Esophagus muscularis mucosa (tissue), 4 donors: Measurements from ENCODE around the gene HILPDA. TPM values are rescaled to one million over a fixed set of nuclear protein-coding genes. Genes with fewer than 3 reads are reported as not detected.
"Not testable (repeated sequence)": the region's sequence is repeated elsewhere in the genome, so short reads cannot be mapped to it uniquely, and the experiment has no call there.

Experiments
- DNase-seq: peaks from one replicate; pipeline ENCODE4 v3.0.0-alpha.2; 2017; ENCODE audit errors: extremely low spot score
- H3K27ac ChIP-seq, 4 donors: fragments of 200-600 bp; sonication (generic); replicated peaks in 1 of 4; 1 replicate in 3 of 4; 2 replicates in 1 of 4; pipeline ENCODE4 v1.5.1; 2016 to 2019; ENCODE audit warnings: mild to moderate bottlenecking in 1 of 4
- H3K27me3 ChIP-seq, 4 donors: fragments of 200-600 bp; sonication (generic); one replicate each; pipeline versions ENCODE4 v1.5.1 to v1.6.0; 2016 to 2019
- H3K36me3 ChIP-seq, 4 donors: fragments of 200-600 bp; sonication (generic); one replicate each; pipeline ENCODE4 v1.5.1; 2016 to 2019
- H3K4me1 ChIP-seq, 4 donors: fragments of 200-600 bp; sonication (generic); one replicate each; pipeline ENCODE4 v1.5.1; 2016 to 2019
- H3K4me3 ChIP-seq, 4 donors: fragments of 200-600 bp; sonication (generic); 1 replicate in 2 of 4; 2 replicates in 2 of 4; pipeline ENCODE4 v1.5.1; 2016 to 2019; ENCODE audit warnings: mild to moderate bottlenecking in 4 of 4, moderate library complexity in 1 of 4
- H3K9me3 ChIP-seq, 4 donors: fragments of 200-600 bp; sonication (generic); 1 replicate in 3 of 4; 2 replicates in 1 of 4; pipeline ENCODE4 v1.5.1; 2016 to 2019
- CTCF ChIP-seq, 3 experiments: fragments of 200-600 bp in 2 of 3; fragments of 450-650 bp in 1 of 3; sonication (generic) in 2 of 3; IDR thresholded peaks; one replicate each; pipeline ENCODE4 v1.5.1; 2017 to 2019; ENCODE audit warnings: antibody characterized with exemption in 3 of 3, mild to moderate bottlenecking in 2 of 3, moderate library complexity in 1 of 3
- EP300 ChIP-seq: sonication (generic); formaldehyde crosslinking; IDR thresholded peaks from one replicate; pipeline ENCODE4 v1.6.1; 2017; ENCODE audit warnings: antibody characterized with exemption
- POLR2A ChIP-seq: fragments of 450-650 bp; IDR thresholded peaks from one replicate; pipeline ENCODE4 v1.6.1; 2017; ENCODE audit warnings: antibody characterized with exemption, moderate library complexity, mild to moderate bottlenecking, low read depth
- POLR2AphosphoS5 ChIP-seq, 2 donors: sonication (generic); formaldehyde crosslinking; IDR thresholded peaks; one replicate each; pipeline ENCODE4 v1.6.1; 2017; ENCODE audit warnings: antibody characterized with exemption in 2 of 2
- WGBS: methylation state at CpG from one replicate; pipeline ENCODE4 v1.1.5; 2018; 5-methylcytosine and 5-hydroxymethylcytosine counted together
- intact Hi-C: fragments of 100-400 bp; cut with DNase I; formaldehyde crosslinking; loops from one replicate; pipeline ENCODE4 v1.15.1; 2023
- total RNA-seq, 4 donors: library from RNA; depleted of rRNA; stranded (reverse); fragments of >200 nt; gene quantifications; one replicate each; pipeline versions ENCODE4 v1.1.0 to v1.2.1, GENCODE V29; 2016

HILPDA gene
- total RNA-seq, 4 donors from 2014 or later, result 4.1 to 15.1 (median 5.8) TPM

- Histone ChIP-seq H3K4me3 (peak overlapping the region; percentile 24 to 80 (median 78)), H3K27me3 (no peaks in the 10 kb centered on the region), H3K4me1 (peaks cover 38 to 62% (median 49%) of the 10 kb centered on the region in 4 donors), H3K27ac (peak overlapping the region; percentile 79 to 95 (median 93)), H3K9me3 (no peaks in the 10 kb centered on the region), H3K36me3 (peaks cover 0 to 9% (median 4%) of the 10 kb centered on the region in 4 donors)
- TF ChIP-seq CTCF (IDR thresholded peaks at IDR 0.05), result no peak
- TF ChIP-seq POLR2AphosphoS5 (IDR thresholded peaks at IDR 0.05), result peak; percentile 79 to 84
- TF ChIP-seq EP300, result peak; percentile 69
- intact Hi-C loops, result loop anchor here (10.0 kb wide), 1 partner anchor 49 kb away; the partner anchor contains the start of gene IMPDH1
- peak; percentile 95 for DNase-seq
- 30% methylated on average over 20 of the region's 23 CpGs for WGBS
Measured at GRCh38 chr7:128453836-128454804, 1.6 kb upstream of the HILPDA start.

- Histone ChIP-seq H3K36me3 (peaks cover 0 to 9% (median 4%) of the 10 kb centered on the region in 4 donors), H3K9me3 (no peaks in the 10 kb centered on the region), H3K27ac (peak overlapping the region; percentile 79 to 95 (median 93)), H3K4me3 (peak overlapping the region; percentile 76 to 89 (median 80)), H3K4me1 (peaks cover 43 to 68% (median 55%) of the 10 kb centered on the region in 4 donors), H3K27me3 (no peaks in the 10 kb centered on the region)
- intact Hi-C loops, result loop anchor here (5.0 to 10.0 kb wide), 2 partner anchors 50 to 108 kb away; partner anchors contain the start of gene IMPDH1
- TF ChIP-seq POLR2A (no peak), CTCF (IDR thresholded peaks at IDR 0.05) (peak in 1 of 3 experiments; percentile 12), POLR2AphosphoS5 (IDR thresholded peaks at IDR 0.05) (no peak), EP300 (no peak)
- DNase-seq, result no peak
- WGBS, result 47% methylated on average over 21 of the region's 25 CpGs
Measured at GRCh38 chr7:128454808-128455542, 703 bp upstream of the HILPDA start.

GRCh38 chr7:128456255-128456725 lies 612 bp downstream of the HILPDA start:
- DNase-seq, result no peak
- Histone ChIP-seq H3K27me3 (no peaks in the 10 kb centered on the region), H3K4me3 (peak overlapping the region; percentile 76 to 89 (median 80)), H3K9me3 (no peaks in the 10 kb centered on the region), H3K27ac (peak overlapping the region; percentile 79 to 95 (median 93)), H3K36me3 (peaks cover 0 to 9% (median 4%) of the 10 kb centered on the region in 4 donors), H3K4me1 (peaks cover 43 to 72% (median 57%) of the 10 kb centered on the region in 4 donors)
- intact Hi-C loops, result loop anchor here (5.0 to 10.0 kb wide), 2 partner anchors 51 to 109 kb away; partner anchors contain the start of gene IMPDH1
- TF ChIP-seq EP300, result no peak
- no peak for TF ChIP-seq POLR2A
- TF ChIP-seq POLR2AphosphoS5 (IDR thresholded peaks at IDR 0.05), result no peak
- no peak for TF ChIP-seq CTCF (IDR thresholded peaks at IDR 0.05)
- WGBS, result 6% methylated on average over 5 of the region's 5 CpGs

GRCh38 chr7:128457385-128457784 lies 1.7 kb downstream of the HILPDA start:
- H3K9me3 ChIP-seq, H3K36me3 ChIP-seq, DNase-seq, H3K27me3 ChIP-seq: not testable (repeated sequence)
- peak overlapping the region in 1 of 4 donors; percentile 76 for H3K4me3 ChIP-seq
- 96% methylated on average over 6 of the region's 6 CpGs for WGBS
- intact Hi-C loops, result loop anchor here (5.0 to 10.0 kb wide), 2 partner anchors 53 to 110 kb away; partner anchors contain the start of gene IMPDH1
- H3K4me1 ChIP-seq, result peaks cover 43 to 74% (median 57%) of the 10 kb centered on the region in 4 donors
- peak overlapping the region in 2 of 4 donors; percentile 92 to 95 for H3K27ac ChIP-seq
